Measurements from ENCODE around the gene KIAA0513.

DNA sequence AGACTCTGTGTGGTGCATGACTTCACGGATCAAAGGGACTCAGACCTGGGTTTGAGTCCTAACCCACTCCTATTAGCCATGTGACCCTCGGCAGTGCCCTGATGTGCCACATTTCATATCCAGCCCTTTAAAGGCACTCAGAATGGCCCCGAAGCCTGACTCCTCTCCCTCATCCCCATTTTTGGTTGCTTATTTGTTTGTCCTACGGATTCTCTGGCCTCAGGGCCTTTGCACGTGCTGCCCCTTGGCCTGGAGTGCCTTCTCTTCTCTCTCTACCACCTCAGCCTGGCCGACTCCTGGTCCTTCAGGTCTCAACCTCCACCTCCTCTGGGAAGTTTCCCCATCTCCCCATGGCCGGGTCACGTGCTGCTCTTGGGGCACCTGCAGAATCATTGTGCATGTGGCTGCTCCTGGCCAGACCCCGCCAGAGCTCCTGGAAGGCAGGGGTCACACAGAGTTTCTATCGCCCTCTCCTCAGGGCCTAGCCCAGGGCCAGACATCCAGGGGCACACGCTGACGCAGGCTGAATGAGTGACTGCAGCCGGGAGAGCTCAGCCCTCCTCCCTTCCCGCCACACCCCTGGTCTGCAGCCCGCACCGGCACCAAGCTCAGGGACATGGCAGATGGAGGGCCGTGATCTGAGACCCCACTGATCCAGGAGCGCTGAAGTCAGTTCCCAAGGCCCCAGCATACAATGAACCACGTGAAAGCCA, 106.6 kb downstream of the KIAA0513 start:
- TF ChIP-seq GABPA (IDR thresholded peaks at IDR 0.05; ENCODE audit: low read depth) (no peak), POLR2AphosphoS5 (IDR thresholded peaks at IDR 0.05; ENCODE audit: low read depth) (no peak), SPI1 (IDR thresholded peaks at IDR 0.05; ENCODE audit: borderline replicate concordance, low read depth) (no peak)
- TF ChIP-seq, protein P1, sequence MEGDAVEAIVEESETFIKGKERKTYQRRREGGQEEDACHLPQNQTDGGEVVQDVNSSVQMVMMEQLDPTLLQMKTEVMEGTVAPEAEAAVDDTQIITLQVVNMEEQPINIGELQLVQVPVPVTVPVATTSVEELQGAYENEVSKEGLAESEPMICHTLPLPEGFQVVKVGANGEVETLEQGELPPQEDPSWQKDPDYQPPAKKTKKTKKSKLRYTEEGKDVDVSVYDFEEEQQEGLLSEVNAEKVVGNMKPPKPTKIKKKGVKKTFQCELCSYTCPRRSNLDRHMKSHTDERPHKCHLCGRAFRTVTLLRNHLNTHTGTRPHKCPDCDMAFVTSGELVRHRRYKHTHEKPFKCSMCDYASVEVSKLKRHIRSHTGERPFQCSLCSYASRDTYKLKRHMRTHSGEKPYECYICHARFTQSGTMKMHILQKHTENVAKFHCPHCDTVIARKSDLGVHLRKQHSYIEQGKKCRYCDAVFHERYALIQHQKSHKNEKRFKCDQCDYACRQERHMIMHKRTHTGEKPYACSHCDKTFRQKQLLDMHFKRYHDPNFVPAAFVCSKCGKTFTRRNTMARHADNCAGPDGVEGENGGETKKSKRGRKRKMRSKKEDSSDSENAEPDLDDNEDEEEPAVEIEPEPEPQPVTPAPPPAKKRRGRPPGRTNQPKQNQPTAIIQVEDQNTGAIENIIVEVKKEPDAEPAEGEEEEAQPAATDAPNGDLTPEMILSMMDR (IDR thresholded peaks at IDR 0.05; ENCODE audit: insufficient read depth, low read length) = no peak
- TF ChIP-seq, protein P2, sequence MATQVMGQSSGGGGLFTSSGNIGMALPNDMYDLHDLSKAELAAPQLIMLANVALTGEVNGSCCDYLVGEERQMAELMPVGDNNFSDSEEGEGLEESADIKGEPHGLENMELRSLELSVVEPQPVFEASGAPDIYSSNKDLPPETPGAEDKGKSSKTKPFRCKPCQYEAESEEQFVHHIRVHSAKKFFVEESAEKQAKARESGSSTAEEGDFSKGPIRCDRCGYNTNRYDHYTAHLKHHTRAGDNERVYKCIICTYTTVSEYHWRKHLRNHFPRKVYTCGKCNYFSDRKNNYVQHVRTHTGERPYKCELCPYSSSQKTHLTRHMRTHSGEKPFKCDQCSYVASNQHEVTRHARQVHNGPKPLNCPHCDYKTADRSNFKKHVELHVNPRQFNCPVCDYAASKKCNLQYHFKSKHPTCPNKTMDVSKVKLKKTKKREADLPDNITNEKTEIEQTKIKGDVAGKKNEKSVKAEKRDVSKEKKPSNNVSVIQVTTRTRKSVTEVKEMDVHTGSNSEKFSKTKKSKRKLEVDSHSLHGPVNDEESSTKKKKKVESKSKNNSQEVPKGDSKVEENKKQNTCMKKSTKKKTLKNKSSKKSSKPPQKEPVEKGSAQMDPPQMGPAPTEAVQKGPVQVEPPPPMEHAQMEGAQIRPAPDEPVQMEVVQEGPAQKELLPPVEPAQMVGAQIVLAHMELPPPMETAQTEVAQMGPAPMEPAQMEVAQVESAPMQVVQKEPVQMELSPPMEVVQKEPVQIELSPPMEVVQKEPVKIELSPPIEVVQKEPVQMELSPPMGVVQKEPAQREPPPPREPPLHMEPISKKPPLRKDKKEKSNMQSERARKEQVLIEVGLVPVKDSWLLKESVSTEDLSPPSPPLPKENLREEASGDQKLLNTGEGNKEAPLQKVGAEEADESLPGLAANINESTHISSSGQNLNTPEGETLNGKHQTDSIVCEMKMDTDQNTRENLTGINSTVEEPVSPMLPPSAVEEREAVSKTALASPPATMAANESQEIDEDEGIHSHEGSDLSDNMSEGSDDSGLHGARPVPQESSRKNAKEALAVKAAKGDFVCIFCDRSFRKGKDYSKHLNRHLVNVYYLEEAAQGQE (IDR thresholded peaks at IDR 0.05; ENCODE audit: insufficient replicate concordance, low read depth) = no peak
